ENCODE measurements around the gene XYLT1.

GRCh38 chr16:17408955-17409441 lies 61.8 kb downstream of the XYLT1 start:
- TF ChIP-seq CTCF (IDR thresholded peaks at IDR 0.05; ENCODE audit: low read depth, low read length, poor library complexity, severe bottlenecking): no peak
- no peak for TF ChIP-seq EZH2phosphoT487 (IDR thresholded peaks at IDR 0.05; ENCODE audit: borderline replicate concordance, low read length)

All from DOHH2 (cell line).